Measurements from ENCODE around the gene NCKAP5L. TPM values are rescaled to one million over a fixed set of nuclear protein-coding genes. Genes with fewer than 3 reads are reported as not detected.

NCKAP5L gene
- total RNA-seq, 4 donors from 2014 or later: 8.4 to 15.5 (median 10.4) TPM

DNA sequence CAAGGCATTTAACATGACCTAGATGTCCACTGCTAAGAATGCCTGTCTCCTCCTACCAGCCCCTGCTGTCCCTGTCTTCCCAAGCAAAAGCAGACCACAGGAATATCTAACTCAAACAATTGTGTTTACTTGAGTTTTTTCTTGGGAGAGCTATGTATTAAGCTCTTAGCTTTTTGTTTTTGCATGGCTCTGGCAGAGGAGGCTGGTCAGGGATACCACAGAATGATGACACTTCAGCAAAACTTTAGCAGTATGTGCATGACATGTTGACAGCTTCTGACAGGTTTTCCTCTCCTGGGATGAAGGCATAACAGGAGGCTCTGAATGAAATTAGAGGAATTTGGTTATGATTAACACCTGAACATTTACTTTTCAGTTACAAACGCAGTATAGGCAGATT, 79.9 kb downstream of the NCKAP5L start:
- Histone ChIP-seq H3K4me1 (peaks cover 89 to 98% of the 10 kb centered on the region in 2 donors), H3K27me3 (no peaks in the 10 kb centered on the region), H3K9me3 (no peaks in the 10 kb centered on the region), H3K27ac (peak overlapping the region; percentile 60 to 73 (median 70)), H3K4me3 (peak overlapping the region in 1 of 4 donors; percentile 8), H3K36me3 (peaks cover 0 to 7% of the 10 kb centered on the region in 2 donors)
- TF ChIP-seq POLR2A (IDR thresholded peaks at IDR 0.05): no peak
- TF ChIP-seq, protein P1, sequence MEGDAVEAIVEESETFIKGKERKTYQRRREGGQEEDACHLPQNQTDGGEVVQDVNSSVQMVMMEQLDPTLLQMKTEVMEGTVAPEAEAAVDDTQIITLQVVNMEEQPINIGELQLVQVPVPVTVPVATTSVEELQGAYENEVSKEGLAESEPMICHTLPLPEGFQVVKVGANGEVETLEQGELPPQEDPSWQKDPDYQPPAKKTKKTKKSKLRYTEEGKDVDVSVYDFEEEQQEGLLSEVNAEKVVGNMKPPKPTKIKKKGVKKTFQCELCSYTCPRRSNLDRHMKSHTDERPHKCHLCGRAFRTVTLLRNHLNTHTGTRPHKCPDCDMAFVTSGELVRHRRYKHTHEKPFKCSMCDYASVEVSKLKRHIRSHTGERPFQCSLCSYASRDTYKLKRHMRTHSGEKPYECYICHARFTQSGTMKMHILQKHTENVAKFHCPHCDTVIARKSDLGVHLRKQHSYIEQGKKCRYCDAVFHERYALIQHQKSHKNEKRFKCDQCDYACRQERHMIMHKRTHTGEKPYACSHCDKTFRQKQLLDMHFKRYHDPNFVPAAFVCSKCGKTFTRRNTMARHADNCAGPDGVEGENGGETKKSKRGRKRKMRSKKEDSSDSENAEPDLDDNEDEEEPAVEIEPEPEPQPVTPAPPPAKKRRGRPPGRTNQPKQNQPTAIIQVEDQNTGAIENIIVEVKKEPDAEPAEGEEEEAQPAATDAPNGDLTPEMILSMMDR (IDR thresholded peaks at IDR 0.05 in 4 of 5, conservative IDR thresholded peaks at IDR 0.05 in 1 of 5): no peak
- in situ Hi-C loops (cut with MboI; ENCODE audit: low sequenced_read_pairs in 4 of 4): no loop called here
- DNase-seq (no peak), ATAC-seq (no peak)
- intact Hi-C loops (cut with DNase I; ENCODE audit: low total_unique reads): no loop called here

DNA sequence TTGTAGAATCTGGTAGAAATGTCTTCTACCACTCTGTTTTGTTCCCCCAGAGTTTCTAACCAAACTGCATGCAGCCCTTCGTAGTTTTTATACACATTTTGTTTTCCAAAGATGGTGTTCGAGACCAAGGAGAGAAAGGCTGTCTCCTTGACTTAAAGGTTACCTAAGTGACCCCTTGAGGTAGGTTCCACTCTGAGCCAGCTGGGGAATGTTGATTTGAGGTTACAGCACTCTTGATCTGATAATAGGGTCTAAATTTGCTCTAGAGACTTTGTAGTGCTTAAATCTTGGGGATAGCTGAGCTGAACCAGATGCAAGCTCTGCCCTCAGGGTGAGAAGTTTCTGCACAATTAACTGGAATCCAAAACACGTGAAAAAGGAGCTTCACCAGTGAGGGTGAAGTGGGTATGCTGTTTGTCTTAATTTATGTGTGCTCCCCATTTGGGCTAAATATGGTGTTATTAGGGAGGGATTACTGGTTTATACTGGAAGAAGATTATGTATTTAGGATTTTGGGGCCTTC, 83.8 kb downstream of the NCKAP5L start:
- no peak for TF ChIP-seq POLR2A (IDR thresholded peaks at IDR 0.05)
- TF ChIP-seq, protein P1 (IDR thresholded peaks at IDR 0.05 in 4 of 5, conservative IDR thresholded peaks at IDR 0.05 in 1 of 5): no peak
- no peak for ATAC-seq
- H3K4me3 ChIP-seq: no peak overlapping the region
- in situ Hi-C loops (cut with MboI; ENCODE audit: low sequenced_read_pairs in 4 of 4) (no loop called here), intact Hi-C loops (cut with DNase I; ENCODE audit: low total_unique reads) (loop anchor here (5.0 kb wide), 2 partner anchors 83 to 368 kb away; partner anchors contain the start of genes COX14 and NCKAP5L)
- H3K27ac ChIP-seq: peak overlapping the region; percentile 13 to 100 (median 97)
- no peaks in the 10 kb centered on the region for H3K27me3 ChIP-seq
- no peaks in the 10 kb centered on the region for H3K9me3 ChIP-seq
- DNase-seq: no peak
- no peaks in the 10 kb centered on the region for H3K36me3 ChIP-seq
- peaks cover 60 to 69% of the 10 kb centered on the region in 2 donors for H3K4me1 ChIP-seq

DNA sequence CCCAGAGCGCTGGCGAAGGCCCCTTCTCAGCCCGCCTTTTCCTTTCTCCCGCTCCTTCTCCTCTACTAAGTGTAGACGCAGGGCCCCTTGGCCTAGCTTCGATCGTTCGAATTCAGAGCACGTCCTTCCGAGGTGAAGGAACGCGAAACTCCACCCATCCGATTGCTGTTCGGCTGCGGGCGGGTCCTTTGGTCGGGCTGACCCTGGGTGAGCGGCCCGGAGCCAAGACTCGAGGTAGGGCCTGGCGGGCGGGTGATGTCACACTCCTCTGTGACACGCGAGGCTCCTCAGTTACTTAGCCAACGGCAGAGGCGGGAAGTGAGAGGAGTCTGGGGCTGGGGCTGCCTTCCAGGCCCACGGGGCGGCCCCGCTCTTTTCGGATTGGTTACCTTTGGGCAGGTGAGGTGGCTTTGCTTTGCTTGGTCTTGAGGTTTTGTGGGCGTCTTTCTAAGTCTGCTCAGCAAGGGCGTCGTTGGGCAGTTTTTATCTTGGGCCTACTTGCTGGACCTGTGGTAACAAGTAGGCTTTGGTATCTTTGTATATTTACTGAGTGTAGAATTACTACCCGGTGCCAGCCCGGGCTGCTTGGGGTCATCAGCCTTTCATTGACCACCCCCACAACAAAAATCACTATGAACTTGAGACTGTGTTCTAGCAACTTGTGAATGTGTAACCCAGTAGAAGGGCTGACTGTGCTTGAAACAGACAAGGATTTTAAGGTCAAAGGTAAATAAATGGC, 86.2 kb downstream of the NCKAP5L start:
- H3K27me3 ChIP-seq: no peaks in the 10 kb centered on the region
- peak overlapping the region; percentile 80 to 100 (median 88) for H3K4me3 ChIP-seq
- no peaks in the 10 kb centered on the region for H3K9me3 ChIP-seq
- H3K4me1 ChIP-seq: peaks cover 38 to 47% of the 10 kb centered on the region in 2 donors
- in situ Hi-C loops (cut with MboI; ENCODE audit: low sequenced_read_pairs in 4 of 4): no loop called here
- peak overlapping the region; percentile 97 to 100 (median 98) for H3K27ac ChIP-seq
- H3K36me3 ChIP-seq: no peaks in the 10 kb centered on the region
- DNase-seq (peak; percentile 82 to 87), ATAC-seq (peak; percentile 55 to 63)
- TF ChIP-seq POLR2A (IDR thresholded peaks at IDR 0.05): peak in 1 of 2 donors; percentile 5
- TF ChIP-seq, protein P1 (IDR thresholded peaks at IDR 0.05 in 4 of 5, conservative IDR thresholded peaks at IDR 0.05 in 1 of 5): no peak
- intact Hi-C loops (cut with DNase I; ENCODE audit: low total_unique reads): loop anchor here (1.0 to 5.0 kb wide), 3 partner anchors 35 to 370 kb away; partner anchors contain the start of genes COX14, FMNL3 and NCKAP5L

Other genes with a start within 250 kb of the NCKAP5L start
- gene FAM186B, start 222.8 kb downstream of the NCKAP5L start, total RNA-seq: 1 to 10 TPM in 1 of 4 donors, under 1 TPM in 3; 0.31 to 1.0 (median 0.70) TPM
- 10 to 100 TPM; 17.6 to 21.3 (median 20.2) TPM for gene PRPF40B, start 204.9 kb downstream of the NCKAP5L start, total RNA-seq
- gene FMNL3, start 121.0 kb downstream of the NCKAP5L start, total RNA-seq: 1 to 10 TPM; 2.0 to 5.5 (median 4.9) TPM
- gene TMBIM6, start 86.9 kb downstream of the NCKAP5L start, total RNA-seq: 100 to 1,000 TPM; 181 to 310 (median 224) TPM
- 1 to 10 TPM; 1.2 to 2.7 (median 2.3) TPM for gene BCDIN3D, start 14.7 kb upstream of the NCKAP5L start, total RNA-seq
- 1 to 10 TPM in 1 of 4 donors, under 1 TPM in 1, not detected in 2; 0.13 to 1.1 TPM for gene FAIM2, start 75.5 kb upstream of the NCKAP5L start, total RNA-seq
- gene AQP2, start 122.3 kb upstream of the NCKAP5L start, total RNA-seq: not detected
- not detected for gene AQP5, start 133.5 kb upstream of the NCKAP5L start, total RNA-seq
- not detected for gene AQP6, start 144.5 kb upstream of the NCKAP5L start, total RNA-seq
- 10 to 100 TPM in 1 of 4 donors, 1 to 10 TPM in 3; 5.6 to 13.3 (median 6.5) TPM for gene RACGAP1, start 197.1 kb upstream of the NCKAP5L start, total RNA-seq
- gene ASIC1, start 229.2 kb upstream of the NCKAP5L start, total RNA-seq: under 1 TPM in 2 of 4 donors, not detected in 2; 0.15 to 0.53 TPM